ENCODE results near the gene C19orf33. TPM values are rescaled to one million over a fixed set of nuclear protein-coding genes. Genes with fewer than 3 reads are reported as not detected.

C19orf33 gene
- total RNA-seq, 2 experiments from 2014 or later, result not detected

DNA sequence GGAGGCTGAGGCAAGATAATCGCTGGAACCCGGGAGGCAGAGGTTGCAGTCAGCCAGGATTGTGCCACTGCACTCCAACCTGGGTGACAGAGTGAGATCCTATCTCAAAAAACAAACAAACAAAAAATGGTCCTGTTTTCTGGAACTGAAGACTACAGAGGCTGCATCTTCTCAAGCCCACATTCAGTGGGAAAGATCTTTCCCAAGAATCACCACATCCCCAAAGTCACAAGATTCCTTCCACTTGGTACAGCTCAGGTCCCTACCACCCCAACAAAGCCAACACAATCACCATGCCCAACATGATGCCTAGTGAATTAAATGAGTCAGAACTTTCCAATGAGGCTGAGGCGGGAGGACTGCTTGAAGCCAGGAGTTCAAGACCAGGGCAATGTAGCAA, 46.8 kb downstream of the C19orf33 start:
- H3K27ac Mint-ChIP-seq, result no peak overlapping the region

DNA sequence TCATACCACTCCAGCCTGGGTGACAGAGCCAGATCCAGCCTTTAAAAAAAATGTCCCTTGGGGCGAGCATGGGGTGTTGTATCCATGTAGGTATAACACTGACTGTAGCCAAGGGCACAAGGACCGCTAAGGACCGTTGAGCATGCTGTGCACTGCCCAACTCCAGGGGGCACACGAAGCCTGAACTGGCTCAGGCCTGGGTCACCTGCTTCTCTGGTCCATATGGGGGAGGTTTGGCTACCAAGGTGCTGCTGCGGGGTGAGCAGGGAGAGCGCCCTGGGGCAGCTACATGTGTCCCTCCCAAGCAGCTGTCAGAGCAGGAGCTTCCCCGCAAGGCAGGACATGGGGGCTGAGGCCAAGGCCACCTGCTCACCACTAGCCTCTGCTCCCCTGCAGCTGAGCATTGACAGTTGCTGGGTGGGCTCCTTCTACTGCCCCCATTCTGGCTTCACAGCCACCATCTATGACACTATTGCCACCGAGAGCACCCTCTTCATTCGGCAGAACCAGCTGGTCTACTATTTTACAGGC, 47.9 kb downstream of the C19orf33 start:
- no peaks in the 10 kb centered on the region for H3K9me3 Mint-ChIP-seq
- H3K4me3 Mint-ChIP-seq, result no peak overlapping the region
- H3K4me1 Mint-ChIP-seq, result no peaks in the 10 kb centered on the region
- ATAC-seq (ENCODE audit: low read depth) (no peak), DNase-seq (no peak)
- no peaks in the 10 kb centered on the region for H3K36me3 Mint-ChIP-seq
- POLR2A ChIA-PET, result interaction anchor here (0.5 kb wide), 1 partner anchor 554 kb away, joined by 4 read pairs; no protein-coding TSS in a partner anchor
- peaks cover 6% of the 10 kb centered on the region for H3K27me3 Mint-ChIP-seq
- no peak overlapping the region for H3K27ac Mint-ChIP-seq

More for the DNA sequence above, 46.8 kb downstream of the C19orf33 start:
- Mint-ChIP-seq H3K27me3 (no peaks in the 10 kb centered on the region), H3K36me3 (no peaks in the 10 kb centered on the region), H3K4me3 (no peak overlapping the region), H3K4me1 (no peaks in the 10 kb centered on the region), H3K9me3 (no peaks in the 10 kb centered on the region)
- POLR2A ChIA-PET, result no interaction called here
- ATAC-seq (ENCODE audit: low read depth) (no peak), DNase-seq (no peak)

DNA sequence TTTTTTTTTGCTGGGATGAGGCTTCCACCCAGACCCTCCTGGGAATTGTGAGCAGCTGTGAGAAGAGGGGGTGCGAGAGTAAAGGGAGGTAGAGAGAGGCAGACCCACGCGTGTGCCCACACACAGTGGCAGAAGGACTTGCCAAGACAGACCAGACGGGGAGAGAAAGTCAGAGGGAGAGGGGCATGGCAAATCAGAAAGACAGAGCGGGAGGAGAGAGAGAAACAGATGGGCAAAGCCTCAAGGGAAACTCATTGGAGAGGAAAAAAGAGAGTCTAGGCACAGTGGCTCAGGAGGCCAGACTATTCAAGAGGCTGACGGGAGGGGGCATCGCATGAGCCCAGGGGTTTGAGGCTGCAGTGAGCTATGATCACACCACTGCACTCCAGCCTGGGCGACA, 48.6 kb downstream of the C19orf33 start:
- DNase-seq (no peak), ATAC-seq (ENCODE audit: low read depth) (no peak)
- no peaks in the 10 kb centered on the region for H3K36me3 Mint-ChIP-seq
- no peak overlapping the region for H3K4me3 Mint-ChIP-seq
- no peaks in the 10 kb centered on the region for H3K9me3 Mint-ChIP-seq
- no peak overlapping the region for H3K27ac Mint-ChIP-seq
- no peaks in the 10 kb centered on the region for H3K4me1 Mint-ChIP-seq
- peaks cover 9% of the 10 kb centered on the region for H3K27me3 Mint-ChIP-seq
- POLR2A ChIA-PET, result interaction anchor here (0.5 kb wide), 1 partner anchor 553 kb away, joined by 4 read pairs; no protein-coding TSS in a partner anchor

Other genes with a start within 250 kb of the C19orf33 start
- under 1 TPM; 0.14 to 0.31 TPM for gene DPF1, start 80.0 kb upstream of the C19orf33 start, total RNA-seq
- not detected for gene PPP1R14A, start 47.9 kb upstream of the C19orf33 start, total RNA-seq
- 10 to 100 TPM; 50.3 to 60.9 TPM for gene SPINT2, start 39.7 kb upstream of the C19orf33 start, total RNA-seq
- 10 to 100 TPM; 59.9 to 65.5 TPM for gene YIF1B, start 11.7 kb downstream of the C19orf33 start, total RNA-seq
- gene KCNK6, start 15.6 kb downstream of the C19orf33 start, total RNA-seq, result 10 to 100 TPM; 12.9 to 13.3 TPM
- 10 to 100 TPM; 11.9 to 12.4 TPM for gene CATSPERG, start 31.6 kb downstream of the C19orf33 start, total RNA-seq
- 100 to 1,000 TPM; 127 to 131 TPM for gene PSMD8, start 70.3 kb downstream of the C19orf33 start, total RNA-seq
- not detected for gene GGN, start 83.8 kb downstream of the C19orf33 start, total RNA-seq
- 1 to 10 TPM; 1.8 to 2.6 TPM for gene SPRED3, start 84.4 kb downstream of the C19orf33 start, total RNA-seq
- gene FAM98C, start 98.8 kb downstream of the C19orf33 start, total RNA-seq, result 10 to 100 TPM; 32.5 to 37.7 TPM
- under 1 TPM; 0.31 to 0.80 TPM for gene RASGRP4, start 122.0 kb downstream of the C19orf33 start, total RNA-seq
- gene RYR1, start 129.4 kb downstream of the C19orf33 start, total RNA-seq, result 1 to 10 TPM; 2.9 to 3.5 TPM

Measured in activated naive CD8-positive, alpha-beta T cell treated with anti-CD3 and anti-CD28 coated beads, Interleukin-2, amount 10 ng/mL, durations not matched to agents 7 days and 5 days (primary cell).